Measurements from ENCODE around the gene CDH13. TPM values are rescaled to one million over a fixed set of nuclear protein-coding genes. Genes with fewer than 3 reads are reported as not detected.

Gene CDH13
- polyA plus RNA-seq, 2 of the 4 experiments (the other 2 are of a cell fraction), result not detected

DNA sequence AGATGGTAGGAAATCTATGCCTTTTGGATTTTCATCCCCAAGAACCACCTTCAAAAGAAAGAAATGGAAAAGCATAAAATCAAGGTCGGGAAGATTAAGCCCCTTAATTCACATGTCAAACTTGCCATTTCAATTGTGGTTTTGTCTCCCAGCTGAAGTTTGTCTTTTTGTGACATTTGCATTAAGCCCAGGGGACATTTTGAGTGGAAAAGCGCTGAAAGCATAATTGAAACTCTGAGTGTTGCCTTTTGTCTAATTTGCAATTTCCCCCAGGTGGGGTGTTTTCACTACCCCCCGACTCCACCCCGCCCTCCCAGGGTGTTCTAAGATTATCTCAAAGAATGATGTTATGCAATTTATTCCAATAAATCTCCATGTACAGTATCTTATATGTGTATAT is 396.2 kb downstream of the CDH13 start:
- Histone ChIP-seq H3K4me2 (no peak overlapping the region), H3K4me1 (no peaks in the 10 kb centered on the region), H3K4me3 (no peak overlapping the region), H3K27ac (no peak overlapping the region), H3K9me3 (no peaks in the 10 kb centered on the region)
- DNase-seq (ENCODE audit: low read depth in 1 of 2, low spot score in 1 of 2), result no peak
- TF ChIP-seq EHMT2 (IDR thresholded peaks at IDR 0.05; ENCODE audit: low read depth) (no peak), ZNF302 (CRISPR knock-in tag; IDR thresholded peaks at IDR 0.05) (no peak), TFCP2L1 (CRISPR knock-in tag; IDR thresholded peaks at IDR 0.05) (no peak), FOXS1 (CRISPR knock-in tag; IDR thresholded peaks at IDR 0.05) (no peak)
- TF ChIP-seq, protein P1, sequence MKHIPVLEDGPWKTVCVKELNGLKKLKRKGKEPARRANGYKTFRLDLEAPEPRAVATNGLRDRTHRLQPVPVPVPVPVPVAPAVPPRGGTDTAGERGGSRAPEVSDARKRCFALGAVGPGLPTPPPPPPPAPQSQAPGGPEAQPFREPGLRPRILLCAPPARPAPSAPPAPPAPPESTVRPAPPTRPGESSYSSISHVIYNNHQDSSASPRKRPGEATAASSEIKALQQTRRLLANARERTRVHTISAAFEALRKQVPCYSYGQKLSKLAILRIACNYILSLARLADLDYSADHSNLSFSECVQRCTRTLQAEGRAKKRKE (CRISPR knock-in tag; IDR thresholded peaks at IDR 0.05; ENCODE audit: low read depth), result no peak
- POLR2A ChIA-PET, result no interaction called here
- no peak for ATAC-seq
- 3% methylated on average over 4 of the region's 4 CpGs for WGBS (ENCODE audit: missing lambda C conversion rate)
- FAIRE-seq, result no peak
- CTCF ChIA-PET, result no interaction called here

DNA sequence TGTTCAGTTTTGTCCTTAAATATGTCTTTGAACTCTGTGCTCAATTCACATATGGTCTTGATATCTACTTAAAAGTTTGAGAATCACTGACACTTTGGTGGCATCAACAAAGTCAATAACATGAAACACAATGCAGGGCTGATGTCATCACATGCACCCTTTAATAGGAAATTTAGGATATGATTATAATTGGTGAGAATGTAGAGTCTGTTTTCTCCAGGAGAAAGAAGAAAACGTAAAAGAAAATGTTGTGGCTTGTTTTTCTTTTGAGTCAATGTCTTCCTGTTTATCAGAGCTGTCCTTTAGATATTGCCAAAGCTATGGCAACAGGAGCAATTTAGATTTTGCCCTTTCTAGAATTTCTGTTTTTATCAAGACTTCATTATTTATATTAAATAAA is 396.9 kb downstream of the CDH13 start:
- CTCF ChIA-PET, result no interaction called here
- H3K27ac ChIP-seq, result no peak overlapping the region
- 0% methylated on average over 1 of the region's 1 CpG for WGBS (ENCODE audit: missing lambda C conversion rate)

DNA sequence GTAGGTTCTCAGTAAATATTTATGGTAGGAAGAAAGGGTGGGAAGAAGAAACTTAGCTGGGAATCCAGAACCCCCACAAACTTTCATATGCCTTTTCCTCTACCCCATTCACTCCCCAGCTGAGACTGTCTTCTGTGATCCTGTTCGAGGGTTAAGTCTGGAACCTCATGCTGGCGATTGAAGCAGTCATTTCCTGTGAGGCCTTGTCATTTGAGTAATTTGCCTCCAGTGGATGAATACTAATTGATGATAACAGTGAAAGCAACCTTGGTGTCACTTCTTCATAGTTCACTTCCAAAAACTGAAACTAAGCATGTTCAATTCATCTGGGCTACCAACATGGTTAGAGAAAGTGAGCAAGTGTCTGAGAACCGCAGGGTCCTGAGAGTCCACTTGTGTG is 401.2 kb downstream of the CDH13 start:
- ChIA-PET CTCF (no interaction called here), POLR2A (no interaction called here)
- no peak overlapping the region for H3K4me2 ChIP-seq
- H3K4me1 ChIP-seq, result no peaks in the 10 kb centered on the region
- no peak overlapping the region for H3K27ac ChIP-seq
- no peak overlapping the region for H3K4me3 ChIP-seq
- no peak for ATAC-seq
- DNase-seq (ENCODE audit: low read depth in 1 of 2, low spot score in 1 of 2), result no peak
- FAIRE-seq, result no peak
- 0% methylated on average over 3 of the region's 3 CpGs for WGBS (ENCODE audit: missing lambda C conversion rate)
- no peaks in the 10 kb centered on the region for H3K9me3 ChIP-seq
- TF ChIP-seq NPAS2 (CRISPR knock-in tag; IDR thresholded peaks at IDR 0.05; ENCODE audit: borderline replicate concordance) (no peak), KDM1A (IDR thresholded peaks at IDR 0.05; ENCODE audit: low read depth) (no peak), KDM5A (IDR thresholded peaks at IDR 0.05) (no peak), RNF2 (IDR thresholded peaks at IDR 0.05; ENCODE audit: borderline replicate concordance, low read depth) (no peak), MYC (IDR thresholded peaks at IDR 0.05; ENCODE audit: borderline replicate concordance, low read length) (no peak), RCOR1 (IDR thresholded peaks at IDR 0.05; ENCODE audit: low read depth, low read length) (no peak)
- TF ChIP-seq, protein P2, sequence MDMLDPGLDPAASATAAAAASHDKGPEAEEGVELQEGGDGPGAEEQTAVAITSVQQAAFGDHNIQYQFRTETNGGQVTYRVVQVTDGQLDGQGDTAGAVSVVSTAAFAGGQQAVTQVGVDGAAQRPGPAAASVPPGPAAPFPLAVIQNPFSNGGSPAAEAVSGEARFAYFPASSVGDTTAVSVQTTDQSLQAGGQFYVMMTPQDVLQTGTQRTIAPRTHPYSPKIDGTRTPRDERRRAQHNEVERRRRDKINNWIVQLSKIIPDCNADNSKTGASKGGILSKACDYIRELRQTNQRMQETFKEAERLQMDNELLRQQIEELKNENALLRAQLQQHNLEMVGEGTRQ (IDR thresholded peaks at IDR 0.05), result no peak
- TF ChIP-seq, protein P1 (CRISPR knock-in tag; IDR thresholded peaks at IDR 0.05; ENCODE audit: low read depth), result no peak
- TF ChIP-seq, protein P3, sequence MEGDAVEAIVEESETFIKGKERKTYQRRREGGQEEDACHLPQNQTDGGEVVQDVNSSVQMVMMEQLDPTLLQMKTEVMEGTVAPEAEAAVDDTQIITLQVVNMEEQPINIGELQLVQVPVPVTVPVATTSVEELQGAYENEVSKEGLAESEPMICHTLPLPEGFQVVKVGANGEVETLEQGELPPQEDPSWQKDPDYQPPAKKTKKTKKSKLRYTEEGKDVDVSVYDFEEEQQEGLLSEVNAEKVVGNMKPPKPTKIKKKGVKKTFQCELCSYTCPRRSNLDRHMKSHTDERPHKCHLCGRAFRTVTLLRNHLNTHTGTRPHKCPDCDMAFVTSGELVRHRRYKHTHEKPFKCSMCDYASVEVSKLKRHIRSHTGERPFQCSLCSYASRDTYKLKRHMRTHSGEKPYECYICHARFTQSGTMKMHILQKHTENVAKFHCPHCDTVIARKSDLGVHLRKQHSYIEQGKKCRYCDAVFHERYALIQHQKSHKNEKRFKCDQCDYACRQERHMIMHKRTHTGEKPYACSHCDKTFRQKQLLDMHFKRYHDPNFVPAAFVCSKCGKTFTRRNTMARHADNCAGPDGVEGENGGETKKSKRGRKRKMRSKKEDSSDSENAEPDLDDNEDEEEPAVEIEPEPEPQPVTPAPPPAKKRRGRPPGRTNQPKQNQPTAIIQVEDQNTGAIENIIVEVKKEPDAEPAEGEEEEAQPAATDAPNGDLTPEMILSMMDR (IDR thresholded peaks at IDR 0.05), result no peak
- TF ChIP-seq, protein P4, sequence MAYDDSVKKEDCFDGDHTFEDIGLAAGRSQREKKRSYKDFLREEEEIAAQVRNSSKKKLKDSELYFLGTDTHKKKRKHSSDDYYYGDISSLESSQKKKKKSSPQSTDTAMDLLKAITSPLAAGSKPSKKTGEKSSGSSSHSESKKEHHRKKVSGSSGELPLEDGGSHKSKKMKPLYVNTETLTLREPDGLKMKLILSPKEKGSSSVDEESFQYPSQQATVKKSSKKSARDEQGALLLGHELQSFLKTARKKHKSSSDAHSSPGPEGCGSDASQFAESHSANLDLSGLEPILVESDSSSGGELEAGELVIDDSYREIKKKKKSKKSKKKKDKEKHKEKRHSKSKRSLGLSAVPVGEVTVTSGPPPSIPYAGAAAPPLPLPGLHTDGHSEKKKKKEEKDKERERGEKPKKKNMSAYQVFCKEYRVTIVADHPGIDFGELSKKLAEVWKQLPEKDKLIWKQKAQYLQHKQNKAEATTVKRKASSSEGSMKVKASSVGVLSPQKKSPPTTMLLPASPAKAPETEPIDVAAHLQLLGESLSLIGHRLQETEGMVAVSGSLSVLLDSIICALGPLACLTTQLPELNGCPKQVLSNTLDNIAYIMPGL (CRISPR knock-in tag; IDR thresholded peaks at IDR 0.05; ENCODE audit: borderline replicate concordance), result no peak
- TF ChIP-seq, protein P5, sequence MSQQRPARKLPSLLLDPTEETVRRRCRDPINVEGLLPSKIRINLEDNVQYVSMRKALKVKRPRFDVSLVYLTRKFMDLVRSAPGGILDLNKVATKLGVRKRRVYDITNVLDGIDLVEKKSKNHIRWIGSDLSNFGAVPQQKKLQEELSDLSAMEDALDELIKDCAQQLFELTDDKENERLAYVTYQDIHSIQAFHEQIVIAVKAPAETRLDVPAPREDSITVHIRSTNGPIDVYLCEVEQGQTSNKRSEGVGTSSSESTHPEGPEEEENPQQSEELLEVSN (IDR thresholded peaks at IDR 0.05; ENCODE audit: borderline replicate concordance, low read depth), result no peak

More for the DNA sequence above, 396.9 kb downstream of the CDH13 start:
- FAIRE-seq (no peak), ATAC-seq (no peak), DNase-seq (ENCODE audit: low read depth in 1 of 2, low spot score in 1 of 2) (no peak)
- POLR2A ChIA-PET, result no interaction called here
- no peak for TF ChIP-seq CHD4 (IDR thresholded peaks at IDR 0.05; ENCODE audit: borderline replicate concordance)
- TF ChIP-seq HDAC2 (IDR thresholded peaks at IDR 0.05), result no peak
- no peak for TF ChIP-seq SMC3 (IDR thresholded peaks at IDR 0.05)
- no peak for TF ChIP-seq POLR2A (IDR thresholded peaks at IDR 0.05; ENCODE audit: low read length)
- TF ChIP-seq, protein P5 (IDR thresholded peaks at IDR 0.05; ENCODE audit: borderline replicate concordance, low read depth), result no peak
- TF ChIP-seq RAD21 (conservative IDR thresholded peaks at IDR 0.05 in 1 of 2, IDR thresholded peaks at IDR 0.05 in 1 of 2), result no peak
- TF ChIP-seq, protein P6, sequence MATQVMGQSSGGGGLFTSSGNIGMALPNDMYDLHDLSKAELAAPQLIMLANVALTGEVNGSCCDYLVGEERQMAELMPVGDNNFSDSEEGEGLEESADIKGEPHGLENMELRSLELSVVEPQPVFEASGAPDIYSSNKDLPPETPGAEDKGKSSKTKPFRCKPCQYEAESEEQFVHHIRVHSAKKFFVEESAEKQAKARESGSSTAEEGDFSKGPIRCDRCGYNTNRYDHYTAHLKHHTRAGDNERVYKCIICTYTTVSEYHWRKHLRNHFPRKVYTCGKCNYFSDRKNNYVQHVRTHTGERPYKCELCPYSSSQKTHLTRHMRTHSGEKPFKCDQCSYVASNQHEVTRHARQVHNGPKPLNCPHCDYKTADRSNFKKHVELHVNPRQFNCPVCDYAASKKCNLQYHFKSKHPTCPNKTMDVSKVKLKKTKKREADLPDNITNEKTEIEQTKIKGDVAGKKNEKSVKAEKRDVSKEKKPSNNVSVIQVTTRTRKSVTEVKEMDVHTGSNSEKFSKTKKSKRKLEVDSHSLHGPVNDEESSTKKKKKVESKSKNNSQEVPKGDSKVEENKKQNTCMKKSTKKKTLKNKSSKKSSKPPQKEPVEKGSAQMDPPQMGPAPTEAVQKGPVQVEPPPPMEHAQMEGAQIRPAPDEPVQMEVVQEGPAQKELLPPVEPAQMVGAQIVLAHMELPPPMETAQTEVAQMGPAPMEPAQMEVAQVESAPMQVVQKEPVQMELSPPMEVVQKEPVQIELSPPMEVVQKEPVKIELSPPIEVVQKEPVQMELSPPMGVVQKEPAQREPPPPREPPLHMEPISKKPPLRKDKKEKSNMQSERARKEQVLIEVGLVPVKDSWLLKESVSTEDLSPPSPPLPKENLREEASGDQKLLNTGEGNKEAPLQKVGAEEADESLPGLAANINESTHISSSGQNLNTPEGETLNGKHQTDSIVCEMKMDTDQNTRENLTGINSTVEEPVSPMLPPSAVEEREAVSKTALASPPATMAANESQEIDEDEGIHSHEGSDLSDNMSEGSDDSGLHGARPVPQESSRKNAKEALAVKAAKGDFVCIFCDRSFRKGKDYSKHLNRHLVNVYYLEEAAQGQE (IDR thresholded peaks at IDR 0.05), result no peak
- no peak for TF ChIP-seq CBX2 (IDR thresholded peaks at IDR 0.05; ENCODE audit: borderline replicate concordance, low read depth)
- TF ChIP-seq ESRRA (IDR thresholded peaks at IDR 0.05; ENCODE audit: borderline replicate concordance, low read length), result no peak
- Histone ChIP-seq H3K4me1 (no peaks in the 10 kb centered on the region), H3K9me3 (no peaks in the 10 kb centered on the region), H3K4me3 (no peak overlapping the region), H3K4me2 (no peak overlapping the region)
